GM18858 (cell line): ENCODE measurements around the gene PDCD1.
"Not testable (repeated sequence)": the region's sequence is repeated elsewhere in the genome, so short reads cannot be mapped to it uniquely, and the experiment has no call there.

Source experiments
- ATAC-seq: cut with Tn5 transposase; IDR thresholded peaks from one replicate; pipeline ENCODE4 v1.9.1; 2021; ENCODE audit not compliant: unreplicated experiment

Gene PDCD1

DNA sequence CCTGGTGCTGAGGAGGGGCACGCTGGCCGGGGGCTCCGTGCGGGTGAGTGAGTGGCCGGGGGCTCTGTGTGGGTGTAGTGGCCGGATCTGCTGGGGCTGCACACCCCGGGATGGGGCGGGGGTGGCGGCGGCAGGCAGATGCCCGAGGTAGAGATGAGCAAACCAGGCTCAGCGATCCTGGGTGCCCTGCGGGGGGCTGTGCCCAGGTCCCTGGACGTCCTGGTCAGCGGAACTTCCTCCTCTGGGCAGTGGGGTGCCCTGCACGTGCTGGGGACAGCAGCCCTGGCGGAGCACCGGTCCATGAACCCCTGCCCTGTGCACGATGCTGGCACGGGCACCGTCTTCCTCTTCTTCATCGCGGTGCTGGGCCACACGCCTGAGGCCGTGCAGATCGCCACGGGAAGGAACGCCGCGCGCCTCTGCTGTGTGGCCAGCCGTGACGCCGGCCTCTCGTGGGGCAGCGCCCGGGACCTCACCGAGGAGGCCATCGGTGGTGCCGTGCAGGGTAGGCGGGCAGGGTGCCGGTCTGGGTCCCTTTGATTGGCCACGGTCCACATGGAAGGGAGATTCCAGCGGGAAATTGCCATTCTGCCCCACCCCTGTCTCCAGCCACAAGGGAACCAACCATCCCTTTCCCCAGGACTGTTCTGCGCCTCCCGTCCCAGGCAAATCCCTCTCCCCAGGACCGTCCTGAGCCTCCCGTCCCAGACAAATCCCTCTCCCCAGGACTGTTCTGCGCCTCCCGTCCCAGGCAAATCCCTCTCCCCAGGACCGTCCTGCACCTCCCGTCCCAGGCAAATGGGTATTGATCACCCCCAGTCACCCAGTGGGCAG lies 43.8 kb downstream of the PDCD1 start:
- ATAC-seq, result no peak

GRCh38 chr2:241814393-241814642 lies 44.4 kb downstream of the PDCD1 start:
- no peak for ATAC-seq

- no peak for ATAC-seq
These were observed 44.9 kb downstream of the PDCD1 start for GRCh38 chr2:241813644-241814392.

DNA sequence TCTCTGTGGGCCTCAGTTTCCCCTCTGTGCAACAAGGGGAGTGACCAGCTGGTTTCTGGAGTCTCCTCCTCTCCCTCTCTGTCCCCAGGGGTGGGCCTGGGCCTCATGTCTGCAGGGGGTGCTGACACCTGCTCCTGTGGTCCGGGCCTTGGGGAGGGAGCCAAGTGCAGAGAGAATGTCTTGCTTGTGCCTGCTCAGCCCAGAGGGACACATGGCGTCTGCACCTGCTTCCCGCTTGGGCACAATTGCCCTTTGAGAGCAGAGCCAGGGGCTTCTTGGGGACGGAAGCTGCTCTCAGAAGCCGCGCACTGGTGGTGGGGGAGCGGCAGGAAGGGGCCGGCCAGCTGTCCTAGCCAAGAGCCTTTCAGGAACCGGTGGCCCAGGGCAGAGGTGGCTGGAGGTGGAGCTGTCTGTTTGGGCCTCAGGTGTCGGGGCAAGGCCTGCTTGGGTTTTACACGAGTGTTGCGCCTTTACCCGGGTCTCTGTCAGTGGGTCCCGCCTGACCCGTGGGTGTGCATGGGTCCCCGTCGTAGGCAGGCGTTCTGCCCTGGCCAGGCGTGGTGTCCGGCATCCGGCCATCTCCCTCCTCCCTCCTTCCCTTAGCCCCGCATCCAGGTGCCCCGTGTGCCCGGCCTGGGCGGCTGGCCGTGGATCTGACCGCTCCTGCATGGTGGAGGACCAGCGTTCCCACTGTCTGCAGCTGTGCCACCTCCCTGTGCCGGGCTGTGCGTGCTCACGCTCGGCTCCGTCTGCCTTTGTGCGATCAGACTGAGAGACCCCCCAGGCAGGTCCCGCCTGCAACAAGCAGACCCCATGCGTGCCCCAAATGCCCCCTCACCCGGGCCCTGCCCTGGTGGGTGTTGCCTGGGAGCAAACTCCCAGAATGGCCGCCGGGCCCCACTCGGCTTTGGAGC lies 45.7 kb downstream of the PDCD1 start:
- no peak for ATAC-seq

GRCh38 chr2:241811952-241812729 lies 46.6 kb downstream of the PDCD1 start:
- ATAC-seq, result no peak

- ATAC-seq, result no peak
These were observed 47.3 kb downstream of the PDCD1 start for GRCh38 chr2:241811201-241811951.

GRCh38 chr2:241810307-241811200 lies 48.1 kb downstream of the PDCD1 start:
- ATAC-seq, result no peak

DNA sequence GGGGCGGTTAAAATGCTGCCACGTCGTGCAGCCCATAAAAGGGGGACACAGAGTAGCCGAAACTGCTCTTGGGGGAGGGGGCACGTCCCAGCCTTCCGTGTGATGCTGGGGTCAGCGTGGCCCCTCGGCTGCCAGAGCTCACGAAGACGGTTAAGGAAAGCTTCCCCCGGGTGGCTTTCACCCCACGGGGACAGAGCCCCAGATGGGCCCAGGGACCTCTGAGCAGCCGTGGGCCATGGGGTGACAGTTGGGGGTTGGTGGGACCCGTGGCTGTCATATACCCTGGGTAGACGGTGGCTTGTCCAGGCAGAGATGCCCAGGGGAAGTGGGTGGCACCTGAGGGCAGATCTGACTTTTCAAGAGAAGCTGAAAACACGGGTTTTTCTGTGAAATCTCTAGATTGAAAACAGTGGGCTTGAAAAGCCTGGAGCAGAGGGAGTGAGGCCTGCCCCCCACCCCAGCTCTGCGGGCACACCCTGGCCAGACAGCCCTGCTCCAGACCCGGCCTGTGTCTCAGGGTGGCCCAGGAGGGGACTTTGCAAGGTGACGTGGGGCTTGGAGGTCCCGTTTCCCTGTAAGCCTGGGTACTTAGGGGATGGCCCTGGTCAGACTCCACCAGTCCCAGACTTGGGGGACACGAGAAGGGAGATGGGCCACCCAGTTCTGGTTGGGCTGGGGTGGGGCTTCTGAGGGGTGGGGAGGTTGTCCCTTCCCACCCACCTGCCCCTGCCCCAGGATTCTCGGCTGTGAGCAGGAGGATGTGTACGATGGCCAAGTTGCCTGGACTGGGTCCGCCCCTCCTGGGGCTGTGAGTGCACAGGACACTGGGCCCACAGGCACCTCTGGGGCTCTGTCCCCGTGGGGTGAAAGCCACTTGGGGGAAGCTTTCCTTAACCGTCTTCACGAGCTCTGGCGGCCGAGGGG lies 49.0 kb downstream of the PDCD1 start:
- ATAC-seq, result no peak

DNA sequence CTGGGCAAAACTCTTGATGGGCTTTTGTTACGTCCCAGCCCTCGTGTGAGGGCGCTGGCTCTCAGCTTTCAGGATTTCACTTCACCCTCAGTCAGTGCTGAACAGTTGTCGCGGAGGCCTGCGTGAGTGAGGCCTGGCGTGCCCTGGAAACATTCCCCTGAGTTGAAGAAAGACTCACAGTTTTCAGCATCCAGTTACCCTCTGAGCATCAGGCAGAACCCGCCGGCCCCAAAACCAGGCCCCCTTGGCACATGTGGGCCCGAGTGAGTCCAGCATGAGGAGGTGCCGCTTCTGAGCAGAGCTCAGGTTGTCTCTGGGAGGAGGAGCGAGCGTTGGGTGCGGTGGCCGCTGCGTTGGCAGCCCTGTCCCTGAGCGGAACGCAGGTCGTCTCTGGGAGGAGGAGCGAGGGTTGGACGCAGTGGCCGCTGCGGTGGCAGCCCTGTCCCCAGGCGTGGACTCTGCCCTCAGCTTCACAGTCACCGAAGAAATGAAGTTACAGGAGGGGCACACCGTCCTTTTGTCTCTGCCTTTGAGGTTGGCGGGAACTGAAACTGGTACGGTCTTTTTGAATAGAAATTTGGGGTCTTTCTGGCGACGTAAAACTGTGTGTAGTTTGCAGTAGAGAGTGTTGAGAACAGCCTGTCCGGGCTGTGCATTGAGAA lies 49.8 kb downstream of the PDCD1 start, which contains the start of gene NEU4:
Gene NEU4 (plus strand): TSS at position 473 of the 662 bp plus-strand sequence. CDS start 5,292 bp downstream, outside the sequence.
- no peak for ATAC-seq

- no peak for ATAC-seq
These were observed 50.5 kb downstream of the PDCD1 start for GRCh38 chr2:241808051-241808720.

DNA sequence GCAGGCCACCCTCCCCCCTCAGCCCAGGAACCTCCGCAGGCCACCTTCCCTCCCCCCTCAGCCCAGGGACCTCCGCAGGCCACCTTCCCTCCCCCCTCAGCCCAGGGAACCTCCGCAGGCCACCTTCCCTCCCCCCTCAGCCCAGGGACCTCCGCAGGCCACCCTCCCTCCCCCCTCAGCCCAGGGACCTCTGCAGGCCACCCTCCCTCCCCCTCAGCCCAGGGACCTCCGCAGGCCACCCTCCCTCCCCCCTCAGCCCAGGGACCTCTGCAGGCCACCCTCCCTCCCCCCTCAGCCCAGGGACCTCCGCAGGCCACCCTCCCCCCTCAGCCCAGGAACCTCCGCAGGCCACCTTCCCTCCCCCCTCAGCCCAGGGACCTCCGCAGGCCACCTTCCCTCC lies 52.5 kb downstream of the PDCD1 start:
- ATAC-seq, result not testable (repeated sequence)

- ATAC-seq, result no peak
These were observed 54.1 kb downstream of the PDCD1 start for GRCh38 chr2:241804326-241805229.

- no peak for ATAC-seq
These were observed 55.0 kb downstream of the PDCD1 start for GRCh38 chr2:241803387-241804325.

DNA sequence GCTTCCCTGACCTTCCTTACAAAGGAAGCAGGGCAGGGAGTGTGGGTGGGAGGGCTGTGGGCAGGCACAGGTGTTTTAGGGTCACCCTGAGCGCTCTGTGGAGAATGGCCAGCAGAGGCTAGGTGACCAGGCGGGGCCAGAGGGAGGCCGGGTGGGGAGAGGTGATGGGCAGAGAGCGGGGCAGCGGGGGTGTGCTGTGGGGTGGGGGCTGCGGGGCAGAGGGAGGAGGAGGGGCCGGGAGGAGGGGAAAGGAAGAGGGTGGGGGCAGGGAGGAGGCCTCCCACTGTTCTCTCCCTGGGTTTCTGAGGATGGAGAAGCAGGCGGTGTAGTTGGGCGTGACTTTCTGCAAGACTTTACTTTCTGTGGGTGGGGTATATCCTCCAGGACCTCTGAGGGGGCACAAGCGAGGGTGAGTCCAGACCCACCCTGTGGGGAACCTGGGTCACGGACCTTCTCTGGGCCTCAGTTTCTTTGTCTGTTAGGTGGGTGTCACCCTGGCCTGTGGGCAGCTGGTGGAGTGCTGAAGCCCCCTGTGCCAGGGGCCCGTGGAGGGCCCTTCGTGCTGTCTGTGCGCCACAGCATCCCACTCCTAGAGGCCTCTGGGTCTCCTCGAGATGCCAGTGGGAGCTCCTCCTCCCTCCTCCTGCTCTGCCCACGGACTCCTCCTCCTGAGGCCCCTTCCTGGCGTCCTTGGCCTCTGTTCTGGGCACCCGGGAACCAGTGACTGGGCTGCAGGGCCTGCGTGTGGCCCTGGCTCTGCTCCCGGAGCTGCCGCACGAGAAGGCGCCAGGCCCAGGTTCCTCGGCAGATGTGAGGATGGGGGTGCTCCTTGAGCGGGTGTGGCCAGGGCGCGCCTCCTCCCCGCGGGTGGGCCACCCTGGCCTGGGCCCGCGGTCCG lies 56.0 kb downstream of the PDCD1 start:
- ATAC-seq, result no peak
